HG03159 (cell line): ENCODE data around the gene DCXR.

Experiments
- ATAC-seq: cut with Tn5 transposase; IDR thresholded peaks from one replicate; pipeline ENCODE4 v1.9.1; 2021; ENCODE audit warnings: mild to moderate bottlenecking, moderate library complexity; ENCODE audit not compliant: unreplicated experiment

Gene DCXR

DNA sequence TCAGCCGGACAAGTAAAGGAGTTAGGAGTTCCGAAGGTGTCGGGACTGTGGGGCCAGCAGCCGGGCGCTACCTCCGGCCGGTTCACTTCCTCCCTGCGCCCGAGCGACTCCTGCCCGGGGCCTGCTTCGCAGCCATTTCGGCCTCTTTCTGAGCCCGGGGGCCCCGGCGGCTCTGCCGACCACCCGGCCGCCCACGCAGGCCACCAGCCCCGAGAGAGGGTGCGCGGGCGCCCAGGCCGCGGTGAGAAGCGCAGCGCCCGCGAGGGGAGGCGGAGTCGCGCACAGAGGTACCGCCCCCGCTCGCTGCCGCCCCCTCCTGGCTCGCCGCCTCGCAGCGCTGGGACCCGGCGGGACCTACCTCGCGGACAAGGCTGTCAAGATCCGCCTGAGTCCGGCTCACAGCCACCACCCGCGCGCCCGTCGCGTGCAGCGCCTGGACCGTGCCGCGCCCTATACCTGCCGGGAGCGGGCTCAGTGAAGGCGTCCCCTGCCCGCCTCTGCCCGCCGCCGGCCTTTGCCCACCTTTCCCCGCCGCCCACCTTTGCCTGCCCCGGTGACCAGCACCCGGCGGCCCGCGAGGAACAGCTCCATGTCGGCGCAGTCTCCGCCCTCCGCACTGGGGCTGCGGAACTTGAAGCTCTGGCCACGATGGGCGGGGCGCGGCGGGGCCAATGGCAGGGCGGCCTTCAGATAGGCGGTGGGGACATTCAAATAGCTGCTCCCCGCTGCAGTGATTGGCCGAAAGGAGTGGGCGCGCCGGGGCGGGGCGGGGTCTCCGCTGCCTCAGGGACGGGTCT lies at the start of gene DCXR:
TSS of gene DCXR (minus strand) at position 606 of the 797 bp plus-strand sequence. CDS start at position 591, 15 bp downstream.
- peak; percentile 89 for ATAC-seq

DNA sequence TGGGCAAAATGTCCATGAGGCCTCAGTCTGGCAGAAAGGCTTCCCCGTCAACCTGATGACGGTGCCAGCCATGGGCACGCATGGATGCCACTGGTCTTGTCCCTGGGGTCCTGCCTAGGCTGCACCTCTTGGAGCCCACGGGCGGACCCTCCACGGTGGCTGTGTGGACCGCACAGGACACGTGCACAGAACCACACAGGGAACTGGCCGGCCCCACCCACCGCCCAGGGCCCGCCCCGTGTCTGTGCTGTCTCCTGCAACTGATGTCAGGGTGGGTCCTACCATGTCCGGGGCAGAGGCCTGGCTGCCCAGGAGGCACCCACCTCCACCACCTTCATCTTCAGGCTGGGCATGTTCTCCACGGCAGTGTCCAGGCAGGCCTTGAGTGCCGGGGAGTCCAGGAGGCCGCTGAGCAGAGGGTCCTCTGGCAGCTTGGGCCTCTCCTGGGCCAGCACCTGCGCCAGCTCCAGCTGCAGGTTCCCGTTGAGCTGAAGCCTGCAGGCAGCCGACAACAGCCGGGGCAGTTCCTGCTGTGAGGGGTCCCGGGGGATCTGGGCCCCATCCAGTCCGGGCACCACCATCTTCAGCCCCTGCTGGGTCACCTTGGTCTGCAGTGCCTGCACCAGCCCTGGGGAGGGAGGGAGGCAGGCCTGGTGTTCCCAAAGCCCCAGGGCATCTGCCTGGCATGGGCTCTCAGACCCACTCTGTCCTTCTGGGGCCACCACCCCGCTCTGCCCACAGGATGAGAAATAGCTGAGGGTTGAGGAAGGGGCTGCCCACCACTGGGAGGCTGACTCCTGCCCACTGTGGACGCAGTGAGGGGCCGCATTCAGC lies 48.7 kb upstream of the DCXR start:
- ATAC-seq = no peak

DNA sequence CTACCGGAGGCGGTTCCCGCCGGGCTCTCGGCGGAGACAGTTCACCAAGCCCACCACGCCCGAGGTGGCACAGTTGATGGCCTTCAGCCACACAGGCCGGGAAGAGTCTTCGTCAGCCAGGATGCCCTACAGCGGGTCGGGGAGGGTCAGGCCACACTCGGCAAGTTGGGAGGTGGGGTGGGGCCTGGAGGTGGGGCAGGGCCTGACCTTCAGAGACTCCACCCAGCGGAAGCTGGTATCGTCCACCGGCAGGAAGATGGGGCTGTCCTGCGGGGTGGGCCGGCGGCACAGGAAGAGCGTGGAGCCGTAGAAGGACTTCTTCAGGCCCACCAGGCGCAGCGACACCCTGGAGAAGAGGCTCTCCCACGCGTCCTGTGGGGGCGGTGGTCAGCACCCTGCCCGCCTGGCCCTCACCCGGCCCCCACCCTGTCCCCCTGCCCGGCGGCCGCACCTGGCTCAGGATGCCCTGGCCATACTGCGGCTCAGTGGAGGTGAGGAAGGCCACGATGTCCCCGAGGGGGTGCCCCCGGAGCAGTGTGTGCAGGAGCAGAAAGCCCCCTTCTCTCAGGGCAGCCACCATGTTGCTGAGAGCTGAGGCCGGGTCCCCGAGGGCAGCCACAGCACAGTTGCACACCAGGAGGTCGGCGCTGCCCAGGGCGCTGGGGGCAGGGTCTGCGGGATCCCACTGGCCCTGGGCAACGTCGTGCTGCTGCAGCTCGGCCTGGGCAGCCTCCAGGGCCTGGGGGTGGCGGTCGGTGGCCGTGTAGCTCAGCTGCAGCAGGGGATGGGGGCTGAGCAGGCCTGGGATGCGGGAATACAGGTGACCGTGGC lies 47.7 kb upstream of the DCXR start:
- ATAC-seq = no peak

DNA sequence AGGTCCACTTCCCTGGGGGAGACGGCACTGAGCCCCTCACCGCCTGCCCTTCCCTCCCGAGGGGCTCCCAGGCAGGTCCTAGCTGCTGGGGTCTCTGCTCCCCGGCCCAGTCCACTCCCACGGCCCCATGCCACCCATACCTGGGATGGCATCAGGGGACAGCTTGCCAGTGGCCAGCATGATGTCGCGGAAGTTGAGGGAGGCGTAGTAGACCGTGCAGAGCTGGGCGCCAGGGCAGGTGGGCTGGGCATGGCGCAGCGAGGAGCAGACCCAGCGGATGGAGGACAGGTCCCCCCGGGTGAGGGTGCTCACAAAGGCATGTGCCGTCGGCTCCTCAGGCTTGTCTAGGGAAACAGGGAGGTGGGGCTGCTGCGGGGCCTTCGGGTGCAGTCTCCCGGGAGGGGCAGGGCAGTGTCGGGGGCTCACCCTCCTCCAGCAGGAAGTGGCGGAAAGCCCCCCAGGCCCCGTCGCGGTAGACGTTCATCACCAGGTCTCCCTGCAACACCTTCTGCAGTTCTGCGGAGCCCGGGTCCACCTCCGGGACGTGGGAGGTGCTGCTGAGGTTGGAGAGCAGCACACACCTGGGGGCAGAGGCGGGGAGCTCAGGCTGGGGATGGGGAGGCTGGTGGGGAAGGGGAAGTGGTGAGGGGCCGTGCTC lies 47.0 kb upstream of the DCXR start:
- ATAC-seq = no peak

DNA sequence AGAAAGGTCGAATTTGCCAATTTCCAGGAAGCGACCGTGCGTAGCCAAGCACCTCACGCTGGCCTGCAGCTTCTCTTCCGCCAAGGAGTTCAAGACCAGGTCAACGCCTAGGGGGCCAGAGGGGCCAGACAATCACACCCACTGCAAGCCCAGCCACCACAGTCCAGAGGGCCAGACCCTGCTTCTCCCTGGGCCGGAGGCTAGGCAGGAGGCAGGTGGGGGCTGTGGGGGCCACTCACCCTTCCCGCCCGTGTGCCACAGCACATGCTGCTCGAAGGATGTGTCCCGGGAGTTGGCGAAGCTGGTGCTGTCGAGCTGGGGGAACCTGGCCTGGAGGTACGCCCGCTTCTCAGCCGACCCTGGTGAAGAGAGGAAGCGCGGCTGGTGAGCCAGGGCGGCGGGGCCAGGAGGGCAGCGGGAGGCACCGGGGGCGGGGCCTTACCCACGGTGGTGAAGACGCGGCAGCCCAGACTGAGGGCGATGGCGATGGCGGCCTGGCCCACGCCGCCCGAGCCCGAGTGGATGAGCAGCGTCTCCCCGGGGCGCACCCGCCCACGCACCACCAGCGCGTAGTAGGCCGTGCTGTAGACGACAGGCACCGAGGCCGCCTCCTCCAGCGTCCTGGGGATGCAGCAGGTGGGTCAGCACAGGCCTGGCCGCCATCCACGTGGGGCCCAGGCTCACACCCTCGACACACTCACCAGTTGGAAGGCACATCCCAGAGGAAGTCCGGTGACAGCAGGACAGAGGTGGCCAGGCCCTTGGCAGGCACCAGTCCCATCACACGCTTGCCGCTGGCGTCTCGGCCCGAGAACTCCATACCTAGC lies 46.2 kb upstream of the DCXR start:
- no peak for ATAC-seq

DNA sequence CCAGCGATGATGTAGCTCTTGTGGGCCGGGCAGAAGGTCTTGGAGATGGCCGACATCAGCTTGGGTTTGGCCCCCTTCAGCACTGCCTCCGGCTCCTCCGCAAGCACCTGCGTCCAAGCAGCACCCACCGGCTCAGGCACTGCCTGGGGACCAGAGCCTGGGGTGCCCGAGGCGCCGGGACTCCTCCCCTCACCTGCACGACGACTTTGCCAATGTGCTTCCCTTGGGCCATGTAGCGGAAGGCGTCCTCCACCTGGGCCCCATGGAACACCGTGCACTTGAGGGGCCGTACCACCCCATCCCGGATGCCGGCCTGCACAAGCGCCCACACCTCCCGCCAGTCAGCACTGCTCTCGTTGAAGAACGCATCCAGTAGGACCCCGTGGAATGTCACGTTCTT lies 45.5 kb upstream of the DCXR start:
- no peak for ATAC-seq

DNA sequence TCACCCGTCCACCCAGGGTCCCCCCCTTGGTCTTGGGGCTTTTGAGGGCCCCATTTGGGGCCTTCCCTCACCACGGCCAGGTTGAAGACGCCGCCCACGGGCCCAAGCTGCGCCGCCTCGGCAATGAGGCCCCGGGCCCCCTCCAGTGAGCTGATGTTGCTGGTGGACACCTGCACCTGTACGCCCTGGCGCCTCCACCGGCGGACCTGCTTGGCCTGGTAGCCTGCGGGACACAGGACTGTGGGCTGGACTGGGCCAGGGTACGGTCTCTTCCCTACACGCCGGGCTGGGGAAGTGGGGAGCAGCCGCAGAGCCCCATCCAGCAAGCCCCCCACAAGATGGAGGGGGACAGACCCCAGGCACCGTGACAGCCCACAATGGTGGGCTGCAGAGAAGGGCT lies 45.0 kb upstream of the DCXR start:
- ATAC-seq = no peak

DNA sequence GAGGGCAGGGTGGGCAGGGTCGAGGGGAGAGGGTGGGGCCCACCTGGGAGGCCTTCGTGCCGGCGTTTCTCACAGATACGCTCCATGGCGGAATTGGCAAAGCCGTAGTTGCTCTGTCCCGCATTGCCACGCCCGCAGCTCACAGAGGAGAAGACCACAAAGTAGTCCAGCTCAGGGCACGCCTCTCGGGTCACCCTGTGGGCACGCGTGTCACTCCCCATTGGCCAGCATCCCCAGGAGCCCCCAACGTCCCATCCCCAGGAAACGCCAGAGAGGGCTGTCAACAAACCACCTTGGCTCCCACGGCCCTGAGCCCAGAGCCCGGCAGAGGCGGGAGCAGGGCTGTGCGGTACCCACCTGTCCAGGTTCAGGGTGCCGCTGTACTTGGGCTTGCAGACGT lies 44.5 kb upstream of the DCXR start:
- no peak for ATAC-seq

DNA sequence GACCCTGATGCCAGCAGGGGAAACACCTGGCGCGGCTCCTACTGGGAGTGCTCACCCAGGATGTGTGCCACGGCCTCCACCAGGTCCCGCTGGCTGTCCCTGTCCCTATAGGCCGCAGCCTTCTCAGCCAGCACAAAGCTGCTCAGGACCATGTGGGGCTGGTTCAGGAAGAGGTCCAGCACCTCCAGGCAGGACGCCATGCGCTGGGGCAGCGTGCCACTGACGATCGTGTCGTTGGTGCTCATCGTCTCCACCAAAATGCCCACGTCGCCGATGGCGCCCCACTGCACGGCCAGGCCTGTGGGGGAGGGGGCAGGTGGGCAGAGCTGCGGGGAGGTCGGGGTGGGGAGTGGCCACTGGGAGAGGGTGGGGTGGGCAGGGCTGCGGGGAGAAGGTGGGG lies 44.0 kb upstream of the DCXR start:
- no peak for ATAC-seq

DNA sequence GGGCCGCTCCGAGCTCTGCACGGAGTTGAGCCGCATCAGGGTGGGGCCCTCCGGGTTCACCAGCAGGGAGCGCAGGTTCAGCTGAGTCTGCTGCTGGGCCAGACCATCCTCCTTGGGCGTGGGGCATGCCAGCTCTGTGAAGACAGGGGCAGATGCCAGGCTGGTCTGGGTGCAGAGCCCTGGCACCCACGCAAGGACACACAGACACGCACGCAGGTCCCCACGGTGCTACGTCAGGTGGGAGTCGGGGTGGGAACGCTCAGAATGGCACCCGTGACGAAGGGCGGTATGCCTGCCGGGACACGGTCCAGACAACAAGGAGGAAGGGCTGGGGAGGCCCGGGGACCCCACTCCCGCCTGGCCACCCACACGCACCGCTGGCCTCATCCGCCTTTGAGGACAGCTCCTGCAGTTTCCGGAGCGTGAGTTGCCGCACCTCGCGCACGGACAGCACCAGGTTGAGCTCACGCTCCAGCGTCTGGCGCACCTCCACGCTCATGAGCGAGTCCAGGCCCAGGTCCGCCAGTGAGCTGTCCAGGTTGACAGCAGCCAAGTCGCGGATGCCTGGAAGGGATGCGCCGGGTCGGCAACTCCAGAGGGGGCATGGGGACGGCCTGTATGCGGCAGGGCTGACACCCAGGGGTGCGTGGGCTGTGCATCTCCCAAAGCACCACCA lies 43.4 kb upstream of the DCXR start:
- ATAC-seq = no peak

DNA sequence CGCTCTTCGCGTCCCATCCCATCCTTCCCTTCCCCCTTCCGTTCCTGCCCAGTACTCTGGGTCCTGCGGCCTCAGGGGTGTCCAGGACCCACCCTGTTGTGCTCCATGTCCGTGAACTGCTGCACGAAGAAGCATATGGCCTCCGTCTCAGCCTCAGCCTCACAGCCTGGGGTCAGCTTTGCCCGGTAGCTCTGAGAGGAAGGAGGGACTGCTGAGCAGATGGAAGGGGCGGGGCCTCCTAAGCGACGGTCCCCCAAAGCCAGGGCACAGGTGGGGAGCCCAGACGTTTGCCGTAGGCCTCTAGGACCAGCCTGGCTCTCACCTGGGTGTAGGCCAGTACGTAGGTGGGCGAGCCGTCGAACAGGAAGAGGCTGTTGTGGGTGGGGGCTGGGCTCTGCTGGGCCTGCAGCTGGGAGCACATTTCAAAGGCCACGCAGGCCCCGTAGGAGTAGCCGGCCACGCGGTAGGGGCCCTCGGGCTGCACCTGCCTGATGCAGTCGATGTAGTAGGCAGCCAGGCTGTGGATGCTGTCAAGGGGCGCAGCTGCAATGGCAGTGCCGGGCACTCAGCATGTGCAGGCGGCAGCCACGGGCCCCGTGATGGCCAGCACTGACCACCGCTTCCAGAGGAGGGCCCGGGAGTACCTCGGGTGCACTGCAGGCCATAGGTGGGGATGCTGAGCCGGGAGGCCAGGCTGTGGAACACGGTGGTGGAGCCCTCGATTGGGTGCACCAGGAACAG lies 42.7 kb upstream of the DCXR start:
- ATAC-seq = no peak

DNA sequence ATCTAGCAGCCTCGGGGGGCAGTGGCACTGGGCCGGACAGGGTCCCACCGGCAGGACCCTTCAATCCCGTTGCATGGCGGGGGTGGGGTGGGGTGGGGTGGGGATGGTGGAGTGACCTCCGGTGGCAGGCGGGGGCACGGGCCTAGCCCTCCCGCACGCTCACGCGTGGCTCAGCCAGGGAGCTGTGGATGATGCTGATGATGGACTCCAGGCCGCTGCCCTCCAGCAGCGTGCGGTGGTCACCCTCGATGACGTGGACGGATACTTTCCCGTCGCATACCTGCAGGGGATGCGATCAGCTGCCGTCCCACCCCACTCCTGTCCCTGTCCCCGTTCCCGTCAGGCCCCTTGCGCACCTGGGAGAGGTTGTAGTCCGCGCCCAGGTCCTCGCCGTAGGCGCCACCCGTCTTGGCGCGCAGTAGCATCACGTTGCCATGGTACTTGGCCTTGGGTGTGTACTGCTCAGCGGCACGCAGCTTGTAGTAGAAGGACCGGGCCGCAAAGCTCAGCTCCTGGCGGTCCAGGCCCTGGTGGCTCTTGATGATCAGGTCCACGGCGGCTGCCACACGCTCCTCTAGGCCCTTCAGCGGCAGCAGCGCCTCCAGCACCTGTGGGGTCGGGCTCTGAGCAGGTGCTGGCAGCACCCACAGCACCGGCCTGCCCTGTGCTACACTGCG lies 41.6 kb upstream of the DCXR start:
- ATAC-seq = no peak

DNA sequence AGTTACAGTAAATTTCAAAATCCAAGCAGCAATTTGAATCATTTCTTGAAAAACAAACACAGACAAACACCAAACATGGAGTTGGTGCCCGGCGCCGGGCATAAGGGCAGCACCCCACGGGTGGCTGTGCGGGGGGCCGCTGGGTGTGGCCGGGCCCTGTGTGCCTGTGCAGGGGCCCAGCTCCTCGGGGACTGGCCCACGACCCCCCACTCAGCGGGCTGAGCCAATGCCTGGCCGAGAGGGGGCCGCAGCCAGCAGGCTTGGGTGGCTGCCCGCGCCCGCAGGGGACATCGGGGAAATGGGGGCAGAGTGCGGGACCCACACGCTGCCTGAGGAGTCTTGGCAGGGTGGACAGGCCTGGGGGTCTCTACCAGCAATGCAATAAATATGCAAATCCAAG lies 40.9 kb upstream of the DCXR start:
- no peak for ATAC-seq

DNA sequence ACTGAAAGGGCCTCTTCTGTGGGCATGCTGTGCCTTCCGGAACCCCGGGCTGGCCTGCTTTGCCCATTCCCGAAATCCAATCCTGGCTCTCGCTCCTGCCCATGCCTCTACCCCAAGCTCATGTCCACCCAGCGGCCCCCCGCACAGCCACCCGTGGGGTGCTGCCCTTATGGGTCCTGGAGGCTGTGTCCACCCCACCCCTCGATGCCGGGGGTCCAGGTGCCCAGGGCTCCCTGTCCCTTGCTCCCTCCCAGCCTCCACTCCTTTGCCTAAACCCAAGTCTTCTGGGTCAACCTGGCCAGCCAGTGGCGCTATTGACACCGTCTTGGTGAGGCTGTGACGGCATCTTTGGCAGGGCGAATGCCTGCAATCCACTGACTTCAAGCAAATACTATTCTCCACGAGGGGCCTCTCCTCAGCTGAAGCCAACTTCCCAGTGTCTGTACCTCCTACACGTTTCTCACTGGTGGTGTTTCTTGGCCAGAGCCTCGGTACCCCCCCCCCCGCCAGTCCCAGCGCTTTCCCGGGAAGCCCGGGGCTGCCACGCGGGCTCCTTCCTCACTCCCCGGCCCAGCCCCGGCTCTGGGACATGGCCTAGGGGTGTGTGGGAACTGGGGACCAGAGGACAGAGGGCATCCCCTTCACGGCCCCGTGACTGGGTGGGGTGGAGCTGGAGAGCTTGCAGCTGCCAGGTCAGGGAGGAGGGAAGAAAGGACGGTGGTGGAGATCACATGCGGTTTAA lies 40.3 kb upstream of the DCXR start:
- ATAC-seq = no peak

DNA sequence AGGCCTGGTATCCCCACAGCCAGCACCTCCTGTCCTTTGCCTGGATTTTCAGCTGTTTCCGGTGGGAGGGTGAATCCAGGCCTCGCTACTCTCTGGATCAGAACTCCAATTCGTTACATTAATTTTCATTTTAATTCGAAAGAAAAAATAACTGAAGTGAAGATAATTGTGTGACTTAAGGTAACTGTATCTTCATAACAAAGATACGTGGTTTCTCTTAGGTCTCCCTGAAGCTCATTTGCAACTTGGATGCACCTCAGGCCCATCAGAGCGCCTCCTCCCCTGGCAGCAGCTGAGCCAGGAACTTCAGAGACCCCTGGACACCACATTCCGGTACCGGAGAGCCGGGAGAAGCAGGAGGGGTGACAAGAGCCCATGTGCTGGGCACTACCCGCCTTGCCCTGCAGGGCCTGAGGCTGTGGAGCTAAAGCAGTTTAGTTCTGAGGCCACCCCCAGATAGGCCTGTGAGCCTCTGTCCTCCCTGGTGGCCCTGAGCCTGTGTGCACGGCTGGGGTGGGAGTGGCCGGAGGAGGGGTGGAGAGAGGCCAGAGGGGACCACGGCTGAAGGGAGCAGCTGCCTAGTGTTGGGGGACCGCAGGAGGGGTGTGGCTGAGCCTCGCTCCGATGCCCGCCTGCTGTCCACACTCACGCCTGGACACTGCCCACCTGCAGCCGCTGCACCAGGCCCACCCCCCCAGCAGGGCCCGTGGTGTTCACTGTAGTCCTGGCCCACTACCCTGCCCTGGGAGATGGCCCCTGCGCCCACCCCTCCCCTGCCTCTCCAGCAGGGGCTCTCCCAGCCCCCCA lies 39.5 kb upstream of the DCXR start:
- no peak for ATAC-seq

DNA sequence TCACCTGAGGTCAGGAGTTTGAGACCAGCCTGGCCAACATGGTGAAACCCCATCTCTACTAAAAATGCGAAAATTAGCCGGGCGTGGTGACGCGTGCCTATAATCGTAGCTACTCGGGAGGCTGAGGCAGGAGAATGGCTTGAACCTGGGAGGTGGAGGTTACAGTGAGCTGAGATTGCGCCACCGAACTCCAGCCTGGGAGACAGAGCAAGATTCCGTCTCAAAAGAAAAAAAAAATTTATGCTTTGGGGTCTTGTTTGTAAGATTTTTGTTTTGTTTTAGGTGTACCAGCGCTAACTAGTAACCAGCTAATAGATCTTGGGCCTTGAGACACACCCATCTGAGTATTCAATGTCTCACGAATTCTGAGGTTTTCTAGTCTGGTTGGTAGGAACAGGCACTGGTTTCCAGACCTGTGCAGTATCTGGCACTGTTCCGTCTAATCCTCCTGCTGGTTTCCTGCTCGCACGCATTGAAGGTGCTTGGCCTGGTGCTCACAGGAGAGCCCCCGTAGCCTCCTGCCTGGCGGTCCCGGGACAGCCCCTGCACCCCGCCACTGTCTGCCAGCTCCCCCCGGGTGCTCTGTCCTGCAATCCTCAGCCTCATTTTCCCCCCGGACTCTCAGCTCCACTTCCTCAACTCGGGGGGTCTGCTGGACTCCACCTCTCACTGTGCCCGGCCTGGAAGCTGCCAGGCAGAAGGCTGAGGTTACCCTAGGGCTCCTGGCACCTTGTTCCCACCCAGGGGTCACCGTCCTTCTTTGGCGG lies 38.7 kb upstream of the DCXR start:
- ATAC-seq = no peak
